Loucy (cell line): ENCODE results near the gene LITAFD.

ENCODE experiments used
- H2AFZ ChIP-seq: fragments of 200-600 bp; sonication (generic); 2 replicates; pipeline ENCODE4 v1.6.0; 2016; ENCODE audit warnings: antibody characterized with exemption, mild to moderate bottlenecking, low read length, moderate library complexity
- H3F3A ChIP-seq: fragments of 200-600 bp; 2 replicates; pipeline ENCODE4 v1.6.0; 2016; ENCODE audit warnings: antibody characterized with exemption, low read depth, mild to moderate bottlenecking
- H3K27me3 ChIP-seq: fragments of 200-600 bp; sonication (generic); 2 replicates; pipeline ENCODE4 v1.6.1; 2014; ENCODE audit warnings: low read length, mild to moderate bottlenecking; ENCODE audit not compliant: insufficient read depth, poor library complexity, severe bottlenecking
- H3K36me3 ChIP-seq: fragments of 200-600 bp; sonication (generic); 2 replicates; pipeline ENCODE4 v1.6.1; 2016; ENCODE audit warnings: low read length; ENCODE audit not compliant: insufficient read depth
- H3K4me1 ChIP-seq: fragments of 200-600 bp; sonication (generic); 2 replicates; pipeline ENCODE4 v1.5.1; 2014; ENCODE audit warnings: low read length, mild to moderate bottlenecking; ENCODE audit not compliant: insufficient read depth, poor library complexity, severe bottlenecking
- H3K4me2 ChIP-seq: fragments of 200-600 bp; sonication (generic); 2 replicates; pipeline ENCODE4 v1.6.0; 2014; ENCODE audit warnings: antibody characterized with exemption, low read length, low read depth, mild to moderate bottlenecking; ENCODE audit not compliant: poor library complexity, severe bottlenecking
- H3K4me3 ChIP-seq: fragments of 200-600 bp; sonication (generic); 2 replicates; pipeline ENCODE4 v1.5.1; 2014; ENCODE audit warnings: low read length, mild to moderate bottlenecking, mixed read lengths; ENCODE audit not compliant: poor library complexity, severe bottlenecking
- H3K79me2 ChIP-seq: fragments of 200-600 bp; sonication (generic); 2 replicates; pipeline ENCODE4 v1.6.1; 2014; ENCODE audit warnings: low read length; ENCODE audit not compliant: insufficient read depth
- H3K9ac ChIP-seq: fragments of 200-600 bp; sonication (generic); 2 replicates; pipeline ENCODE4 v1.6.0; 2014; ENCODE audit warnings: mild to moderate bottlenecking, low read depth, low read length, moderate library complexity; ENCODE audit not compliant: poor library complexity, severe bottlenecking
- H3K9me2 ChIP-seq: fragments of 200-600 bp; sonication (generic); replicated peaks from 2 replicates; pipeline ENCODE4 v1.6.1; 2016; ENCODE audit warnings: low read depth, low read length, mixed read lengths
- H3K9me3 ChIP-seq: fragments of 200-600 bp; sonication (generic); 2 replicates; pipeline ENCODE4 v1.6.1; 2014; ENCODE audit warnings: mild to moderate bottlenecking, antibody characterized with exemption, low read length, low read depth; ENCODE audit not compliant: insufficient read depth
- H4K20me1 ChIP-seq: fragments of 200-600 bp; sonication (generic); 2 replicates; pipeline ENCODE4 v1.6.0; 2014; ENCODE audit warnings: antibody characterized with exemption, low read length, mild to moderate bottlenecking; ENCODE audit not compliant: insufficient read depth, poor library complexity, severe bottlenecking
- EZH2phosphoT487 ChIP-seq: fragments of 200-600 bp; IDR thresholded peaks from 2 replicates; pipeline ENCODE4 v1.6.1; 2018; ENCODE audit warnings: antibody characterized with exemption, mild to moderate bottlenecking, moderate library complexity, borderline replicate concordance
- TF ChIP-seq, protein P1 (sequence below): fragments of 200-600 bp; sonication (generic); conservative IDR thresholded peaks from 2 replicates; pipeline ENCODE4 v1.5.1; 2014; ENCODE audit warnings: mild to moderate bottlenecking, antibody characterized with exemption, low read length

LITAFD gene

DNA sequence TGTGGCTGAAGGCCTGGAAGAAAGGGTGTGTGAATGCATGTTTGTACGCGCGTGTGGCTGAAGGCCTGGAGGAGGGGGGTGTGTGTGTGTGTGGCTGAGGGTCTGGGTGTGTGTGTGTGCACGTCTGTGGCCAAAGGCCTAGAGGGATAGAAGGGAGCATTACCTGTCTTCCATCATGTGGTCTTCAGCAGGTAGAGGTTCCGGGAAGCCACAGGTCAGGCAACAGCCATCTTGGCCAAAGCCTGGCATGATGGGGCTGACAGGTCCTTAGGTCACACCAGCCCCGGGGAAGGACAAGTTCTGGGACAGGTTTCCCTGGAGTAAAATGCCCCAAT is 5.2 kb downstream of the LITAFD start:
- no peak overlapping the region for H3K4me2 ChIP-seq
- H2AFZ ChIP-seq: no peak overlapping the region
- no peaks in the 10 kb centered on the region; the same call in 1 of the 2 replicates for H3K36me3 ChIP-seq
- H3F3A ChIP-seq: no peaks in the 10 kb centered on the region
- no peaks in the 10 kb centered on the region for H3K4me1 ChIP-seq
- no peaks in the 10 kb centered on the region for H4K20me1 ChIP-seq
- H3K4me3 ChIP-seq: no peak overlapping the region
- no peak overlapping the region for H3K9ac ChIP-seq
- H3K27me3 ChIP-seq: no peaks in the 10 kb centered on the region
- H3K79me2 ChIP-seq: no peaks in the 10 kb centered on the region
- TF ChIP-seq, protein P1, sequence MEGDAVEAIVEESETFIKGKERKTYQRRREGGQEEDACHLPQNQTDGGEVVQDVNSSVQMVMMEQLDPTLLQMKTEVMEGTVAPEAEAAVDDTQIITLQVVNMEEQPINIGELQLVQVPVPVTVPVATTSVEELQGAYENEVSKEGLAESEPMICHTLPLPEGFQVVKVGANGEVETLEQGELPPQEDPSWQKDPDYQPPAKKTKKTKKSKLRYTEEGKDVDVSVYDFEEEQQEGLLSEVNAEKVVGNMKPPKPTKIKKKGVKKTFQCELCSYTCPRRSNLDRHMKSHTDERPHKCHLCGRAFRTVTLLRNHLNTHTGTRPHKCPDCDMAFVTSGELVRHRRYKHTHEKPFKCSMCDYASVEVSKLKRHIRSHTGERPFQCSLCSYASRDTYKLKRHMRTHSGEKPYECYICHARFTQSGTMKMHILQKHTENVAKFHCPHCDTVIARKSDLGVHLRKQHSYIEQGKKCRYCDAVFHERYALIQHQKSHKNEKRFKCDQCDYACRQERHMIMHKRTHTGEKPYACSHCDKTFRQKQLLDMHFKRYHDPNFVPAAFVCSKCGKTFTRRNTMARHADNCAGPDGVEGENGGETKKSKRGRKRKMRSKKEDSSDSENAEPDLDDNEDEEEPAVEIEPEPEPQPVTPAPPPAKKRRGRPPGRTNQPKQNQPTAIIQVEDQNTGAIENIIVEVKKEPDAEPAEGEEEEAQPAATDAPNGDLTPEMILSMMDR: no peak
- TF ChIP-seq EZH2phosphoT487: no peak
- H3K9me3 ChIP-seq: no peaks in the 10 kb centered on the region
- no peaks in the 10 kb centered on the region for H3K9me2 ChIP-seq

DNA sequence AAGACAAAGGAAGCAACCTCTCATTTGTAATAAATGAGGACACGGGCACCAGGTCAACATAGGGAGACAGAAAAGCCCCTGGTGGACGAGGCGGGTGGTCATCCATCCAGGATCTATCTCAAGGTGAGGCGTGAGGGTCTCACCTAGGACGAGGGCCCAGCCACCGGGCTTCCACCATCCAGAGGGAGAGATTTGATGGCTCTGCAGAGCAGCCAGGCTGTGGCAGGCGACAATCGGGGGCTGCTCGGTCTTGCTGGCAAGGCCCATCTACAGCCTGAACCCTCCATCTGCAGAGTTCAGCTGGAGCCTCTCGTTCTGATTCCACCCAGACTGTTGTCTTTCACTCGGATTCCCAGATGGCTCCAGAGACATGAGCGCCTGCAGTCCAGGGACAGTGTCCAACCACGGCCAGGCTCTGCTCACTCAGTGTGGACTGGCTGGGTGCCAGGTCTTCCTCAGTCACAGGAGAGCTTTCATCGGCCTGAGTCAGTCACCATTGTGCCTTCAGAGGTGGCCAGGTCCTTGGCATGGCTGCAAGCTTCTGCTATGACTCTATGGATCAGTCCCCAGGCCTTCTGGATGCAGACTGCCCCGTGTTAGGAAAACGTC is 5.9 kb downstream of the LITAFD start:
- Histone ChIP-seq H3K79me2 (no peaks in the 10 kb centered on the region), H3K9ac (no peak overlapping the region), H3K27me3 (no peaks in the 10 kb centered on the region), H3K9me2 (no peaks in the 10 kb centered on the region), H3K4me2 (no peak overlapping the region), H4K20me1 (no peaks in the 10 kb centered on the region), H3K36me3 (no peaks in the 10 kb centered on the region; the same call in 1 of the 2 replicates), H2AFZ (no peak overlapping the region), H3F3A (no peaks in the 10 kb centered on the region), H3K4me3 (no peak overlapping the region), H3K4me1 (no peaks in the 10 kb centered on the region), H3K9me3 (no peaks in the 10 kb centered on the region)
- TF ChIP-seq, protein P1: no peak
- TF ChIP-seq EZH2phosphoT487: no peak

DNA sequence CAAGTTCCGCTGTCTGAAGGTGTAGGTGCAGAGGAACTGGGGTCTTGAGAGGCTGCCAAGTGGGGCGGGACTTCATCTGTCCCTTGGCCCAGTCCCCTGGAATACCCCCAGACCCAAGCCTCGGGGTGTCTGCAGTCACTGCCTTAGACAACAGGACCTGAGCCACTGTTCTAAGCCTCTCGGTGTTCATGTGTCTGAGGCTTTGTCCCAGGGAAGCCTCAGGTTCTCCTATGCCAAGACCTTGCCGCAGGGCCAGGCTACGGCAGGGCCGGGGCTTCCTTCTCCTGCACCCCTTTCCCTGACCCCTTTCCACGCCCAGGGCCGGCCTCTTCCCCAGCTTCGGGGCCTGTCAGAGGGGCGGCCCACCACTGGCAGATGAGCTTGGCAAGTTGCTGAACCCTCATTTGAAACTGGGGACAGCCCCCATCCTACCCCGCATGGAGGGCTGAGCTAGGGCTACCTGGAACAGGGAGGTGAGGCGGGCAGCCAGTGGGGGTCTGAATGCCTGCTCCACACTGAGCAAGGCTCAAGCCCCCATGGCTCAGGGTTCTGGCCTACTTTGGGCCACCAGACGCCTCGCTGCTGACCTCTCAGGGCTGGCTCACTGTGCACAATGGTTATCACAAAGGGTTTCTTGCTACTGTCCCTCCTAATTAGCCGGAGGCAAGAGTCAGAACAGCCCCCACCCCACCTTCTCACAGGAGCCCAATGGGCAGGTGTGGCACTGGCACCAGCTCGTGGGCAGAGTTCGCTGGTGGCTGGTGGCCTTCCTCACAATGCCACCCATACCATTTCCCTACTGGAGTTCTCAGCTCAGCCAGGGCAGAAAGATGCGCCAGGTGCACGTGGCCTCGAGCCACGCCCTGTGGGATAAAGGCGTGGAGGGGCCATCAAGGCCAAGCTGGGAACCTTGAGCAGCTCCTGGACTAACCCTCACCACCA is 7.1 kb downstream of the LITAFD start:
- no peaks in the 10 kb centered on the region for H3K27me3 ChIP-seq
- H4K20me1 ChIP-seq: no peaks in the 10 kb centered on the region
- no peak overlapping the region for H3K4me3 ChIP-seq
- no peaks in the 10 kb centered on the region for H3K4me1 ChIP-seq
- no peak for TF ChIP-seq EZH2phosphoT487
- TF ChIP-seq, protein P1: no peak
- no peaks in the 10 kb centered on the region for H3F3A ChIP-seq
- H3K79me2 ChIP-seq: no peaks in the 10 kb centered on the region
- H3K36me3 ChIP-seq: peaks cover 11% of the 10 kb centered on the region; the same call in 1 of the 2 replicates
- H2AFZ ChIP-seq: no peak overlapping the region
- no peaks in the 10 kb centered on the region for H3K9me2 ChIP-seq
- no peak overlapping the region for H3K9ac ChIP-seq
- H3K4me2 ChIP-seq: no peak overlapping the region
- no peaks in the 10 kb centered on the region for H3K9me3 ChIP-seq
